Measurements from ENCODE around the gene PDZD2. TPM values are rescaled to one million over a fixed set of nuclear protein-coding genes. Genes with fewer than 3 reads are reported as not detected.
A peak's percentile ranks its signal among the peaks of the same experiment; 100 is the strongest.

PDZD2 gene
- total and polyA plus RNA-seq, 12 donors: 2.2 to 10.3 (median 5.0) TPM

DNA sequence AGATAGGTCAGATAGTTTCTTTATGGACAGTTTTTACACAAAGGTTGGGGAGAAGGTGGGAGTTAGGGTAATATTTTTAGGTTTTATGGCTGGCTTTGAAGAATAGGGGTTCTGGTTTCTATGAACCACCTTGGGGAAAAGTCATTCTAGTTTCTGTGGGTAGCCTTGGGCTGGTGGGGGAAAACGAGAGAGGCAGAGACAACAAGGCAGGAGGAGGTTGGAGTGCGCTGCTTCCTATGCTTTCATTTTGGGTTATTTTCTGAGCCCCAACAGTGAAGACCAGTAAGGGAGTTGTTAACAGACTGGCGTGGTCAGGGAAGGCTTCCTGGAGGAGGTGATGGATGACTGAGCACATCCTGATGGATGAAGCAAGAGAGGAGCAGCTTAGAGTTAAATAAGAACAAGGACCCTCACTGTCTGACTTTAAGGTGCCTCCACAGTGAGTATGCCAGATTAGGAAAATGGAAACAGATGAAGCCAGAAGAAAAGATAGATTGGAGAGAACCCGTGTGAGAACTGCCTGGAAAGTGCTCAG is 81.9 kb downstream of the PDZD2 start:
- Histone ChIP-seq H3K9me3 (replicated peaks in 1 of 3) (no peaks in the 10 kb centered on the region), H3K27ac (no peak overlapping the region), H3K27me3 (no peaks in the 10 kb centered on the region), H3K4me1 (replicated peaks in 1 of 2) (peaks cover 0 to 4% of the 10 kb centered on the region in 2 donors), H3K36me3 (replicated peaks in 1 of 2) (no peaks in the 10 kb centered on the region), H3K4me3 (no peak overlapping the region)
- TF ChIP-seq, protein P1, sequence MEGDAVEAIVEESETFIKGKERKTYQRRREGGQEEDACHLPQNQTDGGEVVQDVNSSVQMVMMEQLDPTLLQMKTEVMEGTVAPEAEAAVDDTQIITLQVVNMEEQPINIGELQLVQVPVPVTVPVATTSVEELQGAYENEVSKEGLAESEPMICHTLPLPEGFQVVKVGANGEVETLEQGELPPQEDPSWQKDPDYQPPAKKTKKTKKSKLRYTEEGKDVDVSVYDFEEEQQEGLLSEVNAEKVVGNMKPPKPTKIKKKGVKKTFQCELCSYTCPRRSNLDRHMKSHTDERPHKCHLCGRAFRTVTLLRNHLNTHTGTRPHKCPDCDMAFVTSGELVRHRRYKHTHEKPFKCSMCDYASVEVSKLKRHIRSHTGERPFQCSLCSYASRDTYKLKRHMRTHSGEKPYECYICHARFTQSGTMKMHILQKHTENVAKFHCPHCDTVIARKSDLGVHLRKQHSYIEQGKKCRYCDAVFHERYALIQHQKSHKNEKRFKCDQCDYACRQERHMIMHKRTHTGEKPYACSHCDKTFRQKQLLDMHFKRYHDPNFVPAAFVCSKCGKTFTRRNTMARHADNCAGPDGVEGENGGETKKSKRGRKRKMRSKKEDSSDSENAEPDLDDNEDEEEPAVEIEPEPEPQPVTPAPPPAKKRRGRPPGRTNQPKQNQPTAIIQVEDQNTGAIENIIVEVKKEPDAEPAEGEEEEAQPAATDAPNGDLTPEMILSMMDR (IDR thresholded peaks at IDR 0.05): no peak
- TF ChIP-seq POLR2A (IDR thresholded peaks at IDR 0.05): no peak
- no peak for DNase-seq
- 80 to 89% (median 85%) methylated on average over 4 of the region's 4 CpGs for WGBS, 4 donors
- intact Hi-C loops (cut with DNase I): no loop called here

DNA sequence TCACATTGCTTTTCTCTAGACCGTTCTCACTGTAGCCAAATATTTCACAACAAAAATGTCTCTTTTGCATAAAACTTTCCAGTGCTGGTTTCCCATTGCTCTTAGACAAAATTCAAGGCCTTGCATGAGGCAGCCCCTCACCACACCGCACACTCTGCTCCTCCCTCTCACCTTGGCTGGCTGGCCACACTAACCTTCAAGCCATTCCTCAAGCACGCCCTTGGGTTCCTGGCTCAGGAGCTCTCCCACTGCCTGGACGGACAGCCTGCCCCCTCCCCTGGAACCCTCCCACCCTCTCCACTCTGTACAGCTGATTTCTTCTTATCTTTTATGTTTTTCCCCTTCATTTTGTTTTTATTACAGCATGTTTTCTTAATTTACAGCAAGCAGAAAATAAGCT is 83.2 kb downstream of the PDZD2 start:
- no peaks in the 10 kb centered on the region for H3K27me3 ChIP-seq
- no peak overlapping the region for H3K4me3 ChIP-seq
- intact Hi-C loops (cut with DNase I): no loop called here
- TF ChIP-seq, protein P1 (IDR thresholded peaks at IDR 0.05): no peak
- no peak for TF ChIP-seq POLR2A (IDR thresholded peaks at IDR 0.05)
- no peaks in the 10 kb centered on the region for H3K9me3 ChIP-seq (replicated peaks in 1 of 3)
- H3K27ac ChIP-seq: peak overlapping the region in 1 of 5 donors; percentile 51
- DNase-seq: peak; percentile 25 to 70 (median 58)
- H3K36me3 ChIP-seq (replicated peaks in 1 of 2): no peaks in the 10 kb centered on the region
- peaks cover 0 to 4% of the 10 kb centered on the region in 2 donors for H3K4me1 ChIP-seq (replicated peaks in 1 of 2)
- 39 to 46% (median 45%) methylated on average over 4 of the region's 4 CpGs for WGBS, 4 donors

DNA sequence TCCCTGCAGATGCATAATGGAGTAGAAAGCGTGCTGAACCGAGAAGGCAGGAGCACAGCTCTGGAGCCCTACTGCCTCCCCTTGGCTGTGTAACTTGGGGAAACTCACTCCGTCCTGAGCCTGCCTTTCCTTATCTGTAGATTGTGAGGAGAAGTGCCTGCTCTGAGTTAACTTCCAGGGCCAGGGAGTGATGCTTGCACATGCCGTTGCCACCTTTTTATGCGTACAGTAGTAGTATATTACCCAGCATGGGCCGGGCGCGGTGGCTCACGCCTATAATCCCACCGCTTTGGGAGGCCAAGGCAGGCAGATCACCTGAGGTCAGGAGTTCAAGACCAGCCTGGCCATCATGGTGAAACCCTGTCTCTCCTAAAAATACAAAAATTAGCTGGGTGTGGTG is 87.1 kb downstream of the PDZD2 start:
- TF ChIP-seq, protein P1 (IDR thresholded peaks at IDR 0.05): no peak
- WGBS, 4 donors: 87 to 97% (median 96%) methylated on average over 4 to 10 of the region's 10 CpGs
- intact Hi-C loops (cut with DNase I): no loop called here
- DNase-seq: no peak
- no peaks in the 10 kb centered on the region for H3K36me3 ChIP-seq (replicated peaks in 1 of 2)
- H3K9me3 ChIP-seq (replicated peaks in 1 of 3): no peaks in the 10 kb centered on the region
- no peak overlapping the region for H3K27ac ChIP-seq
- H3K4me1 ChIP-seq (replicated peaks in 1 of 2): peaks cover 0 to 4% of the 10 kb centered on the region in 2 donors
- H3K4me3 ChIP-seq: no peak overlapping the region
- no peaks in the 10 kb centered on the region for H3K27me3 ChIP-seq

DNA sequence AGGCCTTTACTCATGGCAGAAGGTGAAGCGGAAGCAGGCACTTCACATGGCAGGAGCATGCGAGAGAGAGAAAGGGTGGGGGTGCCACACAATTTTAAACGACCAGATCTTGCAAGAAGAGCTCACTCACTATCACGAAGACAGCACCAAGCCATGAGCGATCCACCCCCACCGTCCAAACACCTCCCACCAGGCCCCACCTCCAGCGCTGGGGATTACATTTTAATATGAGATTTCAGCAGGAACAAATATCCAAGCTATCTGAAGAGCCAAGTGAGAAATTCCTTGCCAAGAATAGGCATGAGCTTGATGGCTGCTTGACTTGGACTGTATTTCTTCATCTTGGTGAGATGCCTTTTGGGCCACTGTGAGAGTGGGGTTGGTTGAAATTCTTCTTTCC is 88.0 kb downstream of the PDZD2 start:
- H3K4me3 ChIP-seq: no peak overlapping the region
- H3K27ac ChIP-seq: no peak overlapping the region
- WGBS, 4 donors: 88 to 92% (median 89%) methylated on average over 5 to 7 of the region's 7 CpGs
- TF ChIP-seq, protein P1 (IDR thresholded peaks at IDR 0.05): no peak
- TF ChIP-seq POLR2A (IDR thresholded peaks at IDR 0.05): no peak
- H3K9me3 ChIP-seq (replicated peaks in 1 of 3): no peaks in the 10 kb centered on the region
- no peak for DNase-seq
- H3K27me3 ChIP-seq: no peaks in the 10 kb centered on the region
- intact Hi-C loops (cut with DNase I): no loop called here
- peaks cover 0 to 4% of the 10 kb centered on the region in 2 donors for H3K4me1 ChIP-seq (replicated peaks in 1 of 2)
- no peaks in the 10 kb centered on the region for H3K36me3 ChIP-seq (replicated peaks in 1 of 2)
